ENCODE results near the gene CTPS1.

GRCh38 chr1:40931601-40932000 lies 47.9 kb upstream of the CTPS1 start:
- TF ChIP-seq GATA2 (IDR thresholded peaks at IDR 0.05; ENCODE audit: low read depth, low read length) (no peak), GATA3 (IDR thresholded peaks at IDR 0.05; ENCODE audit: low read depth, low read length) (no peak)
